C4-2B (cell line): ENCODE measurements around the gene ASZ1.

Experiments
- H3K27ac ChIP-seq: fragments of 450-650 bp; 2 replicates; pipeline ENCODE4 v1.5.1; 2017
- CTCF ChIP-seq: fragments of 450-650 bp; conservative IDR thresholded peaks from 2 replicates; pipeline ENCODE4 v1.5.1; 2017; ENCODE audit warnings: mild to moderate bottlenecking
- ZFX ChIP-seq: fragments of 450-650 bp; IDR thresholded peaks from 2 replicates; pipeline ENCODE4 v1.6.1; 2017

ASZ1 gene

GRCh38 chr7:117338020-117338419 lies 89.3 kb downstream of the ASZ1 start:
- TF ChIP-seq CTCF (0 out of 2 replicates have a peak, but pooled peaks have one; percentile 3), ZFX (no peak)
- no peak overlapping the region for H3K27ac ChIP-seq

- H3K27ac ChIP-seq: no peak overlapping the region
- no peak; the same call in 1 of the 2 replicates for TF ChIP-seq CTCF
- TF ChIP-seq ZFX: no peak
Observed at GRCh38 chr7:117333168-117333567, 94.1 kb downstream of the ASZ1 start.

GRCh38 chr7:117332031-117332430 lies 95.3 kb downstream of the ASZ1 start:
- H3K27ac ChIP-seq: no peak overlapping the region
- TF ChIP-seq ZFX (no peak), CTCF (no peak)

GRCh38 chr7:117325836-117326235 lies 101.5 kb downstream of the ASZ1 start:
- no peak overlapping the region for H3K27ac ChIP-seq
- TF ChIP-seq CTCF (no peak), ZFX (no peak)

GRCh38 chr7:117324960-117325359 lies 102.3 kb downstream of the ASZ1 start:
- H3K27ac ChIP-seq: no peak overlapping the region
- TF ChIP-seq CTCF (no peak), ZFX (no peak)

- TF ChIP-seq ZFX: no peak
- TF ChIP-seq CTCF: no peak
- H3K27ac ChIP-seq: no peak overlapping the region
Observed at GRCh38 chr7:117323851-117324711, 103.2 kb downstream of the ASZ1 start.

GRCh38 chr7:117323305-117323850 lies 103.9 kb downstream of the ASZ1 start:
- TF ChIP-seq ZFX (no peak), CTCF (no peak)
- no peak overlapping the region for H3K27ac ChIP-seq
